ENCODE data around the gene PAX1.
A peak's percentile ranks its signal among the peaks of the same experiment; 100 is the strongest.

The PAX1 gene

GRCh38 chr20:21701171-21701876, 4.1 kb upstream of the PAX1 start:
- no peak for DNase-seq
- TF ChIP-seq CTCF (IDR thresholded peaks at IDR 0.05; ENCODE audit: low read depth, low read length, missing control alignments), result no peak
- in situ Hi-C loops (cut with HindIII; ENCODE audit: low pct_ligation_motif_present, low sequenced_read_pairs), result no loop called here
- Histone ChIP-seq H3K4me3 (ENCODE audit: low read depth, low read length) (no peak overlapping the region), H3K27me3 (replicated peaks) (peaks cover 54% of the 10 kb centered on the region), H3K27ac (no peak overlapping the region), H3K36me3 (replicated peaks) (no peaks in the 10 kb centered on the region)

GRCh38 chr20:21702016-21702415, 3.4 kb upstream of the PAX1 start:
- no peak for TF ChIP-seq CTCF (IDR thresholded peaks at IDR 0.05; ENCODE audit: low read depth, low read length, missing control alignments)
- Histone ChIP-seq H3K4me3 (ENCODE audit: low read depth, low read length) (no peak overlapping the region), H3K36me3 (replicated peaks) (no peaks in the 10 kb centered on the region), H3K27me3 (replicated peaks) (peaks cover 60% of the 10 kb centered on the region), H3K27ac (no peak overlapping the region)
- no peak for DNase-seq
- in situ Hi-C loops (cut with HindIII; ENCODE audit: low pct_ligation_motif_present, low sequenced_read_pairs), result no loop called here

- Histone ChIP-seq H3K36me3 (replicated peaks) (no peaks in the 10 kb centered on the region), H3K27me3 (replicated peaks) (peaks cover 68% of the 10 kb centered on the region), H3K4me3 (ENCODE audit: low read depth, low read length) (no peak overlapping the region), H3K27ac (no peak overlapping the region)
- in situ Hi-C loops (cut with HindIII; ENCODE audit: low pct_ligation_motif_present, low sequenced_read_pairs), result no loop called here
- TF ChIP-seq CTCF (IDR thresholded peaks at IDR 0.05; ENCODE audit: low read depth, low read length, missing control alignments), result peak; percentile 54
- DNase-seq, result peak; percentile 8
Measured at GRCh38 chr20:21702553-21703470, 2.7 kb upstream of the PAX1 start.

GRCh38 chr20:21703717-21704407, 1.6 kb upstream of the PAX1 start:
- Histone ChIP-seq H3K27ac (no peak overlapping the region), H3K27me3 (replicated peaks) (peaks cover 79% of the 10 kb centered on the region)
- no peak for TF ChIP-seq CTCF (IDR thresholded peaks at IDR 0.05; ENCODE audit: low read depth, low read length, missing control alignments)

GRCh38 chr20:21704408-21705385, 767 bp upstream of the PAX1 start:
- in situ Hi-C loops (cut with HindIII; ENCODE audit: low pct_ligation_motif_present, low sequenced_read_pairs), result no loop called here
- H3K27me3 ChIP-seq (replicated peaks), result peaks cover 86% of the 10 kb centered on the region

More at GRCh38 chr20:21703717-21704407, 1.6 kb upstream of the PAX1 start:
- no peak for DNase-seq
- H3K36me3 ChIP-seq (replicated peaks), result no peaks in the 10 kb centered on the region
- in situ Hi-C loops (cut with HindIII; ENCODE audit: low pct_ligation_motif_present, low sequenced_read_pairs), result no loop called here
- no peak overlapping the region for H3K4me3 ChIP-seq (ENCODE audit: low read depth, low read length)

More at GRCh38 chr20:21704408-21705385, 767 bp upstream of the PAX1 start:
- H3K36me3 ChIP-seq (replicated peaks), result no peaks in the 10 kb centered on the region
- no peak for DNase-seq
- H3K27ac ChIP-seq, result no peak overlapping the region
- TF ChIP-seq CTCF (IDR thresholded peaks at IDR 0.05; ENCODE audit: low read depth, low read length, missing control alignments), result no peak
- H3K4me3 ChIP-seq (ENCODE audit: low read depth, low read length), result no peak overlapping the region
